Activated T-cell treated with anti-CD3 and anti-CD28 coated beads, Interleukin-2, amount 50 U/mL, for 1 hour (primary cell): ENCODE measurements around the gene HDGFL2.
"Not testable (repeated sequence)": the region's sequence is repeated elsewhere in the genome, so short reads cannot be mapped to it uniquely, and the experiment has no call there.

ENCODE experiments used
- DNase-seq: peaks from one replicate; pipeline ENCODE4 v3.0.0-alpha.2; 2020

HDGFL2 gene

DNA sequence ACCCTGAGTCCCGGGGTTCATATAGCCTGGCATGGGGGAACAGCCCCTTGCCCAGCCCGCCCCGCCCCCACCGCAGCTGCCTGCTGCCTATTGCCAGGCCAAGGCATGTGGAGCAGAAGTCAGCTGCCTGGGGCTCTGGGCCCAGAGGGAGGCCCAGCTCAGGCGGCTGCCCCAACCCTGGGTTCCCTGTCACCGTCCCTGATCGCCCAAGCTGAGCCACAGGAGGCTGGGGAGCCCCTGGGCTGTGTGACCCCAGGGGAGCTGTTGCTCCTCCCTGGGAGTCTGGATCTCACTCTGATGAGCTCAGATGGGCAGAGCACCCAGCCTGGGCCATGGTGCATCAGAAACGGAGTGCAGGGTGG is 44.8 kb downstream of the HDGFL2 start:
- DNase-seq = no peak

DNA sequence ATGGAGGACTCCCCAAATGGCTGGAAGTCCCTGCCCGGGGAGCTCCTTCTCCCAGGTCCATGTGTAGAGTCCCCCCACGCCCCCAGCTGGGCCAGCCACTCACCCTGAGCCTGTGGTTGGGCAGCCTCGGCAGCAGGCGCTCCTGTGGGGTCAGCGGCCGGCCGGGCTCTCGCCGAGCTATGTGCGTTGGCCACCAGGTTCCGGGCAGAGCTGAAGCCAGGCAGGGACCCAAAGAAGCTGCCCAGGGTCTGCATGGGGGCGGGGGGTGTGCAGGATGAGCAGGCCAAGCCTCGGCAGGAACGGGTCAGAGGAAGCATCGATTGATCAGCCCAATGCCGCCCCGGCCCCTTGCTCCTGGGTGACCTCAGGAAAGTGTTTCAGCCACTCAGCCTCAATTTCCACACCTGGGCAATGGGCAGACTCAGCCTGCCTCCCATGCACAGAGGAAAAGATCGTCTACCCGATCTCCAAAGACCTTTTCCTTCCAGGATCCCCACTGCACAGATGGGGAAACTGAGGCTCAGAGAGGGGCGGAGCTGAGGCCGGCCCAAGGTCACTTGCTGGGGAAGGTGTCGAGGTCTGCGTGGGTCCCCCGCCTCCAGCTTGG is 45.5 kb downstream of the HDGFL2 start:
- DNase-seq = no peak

DNA sequence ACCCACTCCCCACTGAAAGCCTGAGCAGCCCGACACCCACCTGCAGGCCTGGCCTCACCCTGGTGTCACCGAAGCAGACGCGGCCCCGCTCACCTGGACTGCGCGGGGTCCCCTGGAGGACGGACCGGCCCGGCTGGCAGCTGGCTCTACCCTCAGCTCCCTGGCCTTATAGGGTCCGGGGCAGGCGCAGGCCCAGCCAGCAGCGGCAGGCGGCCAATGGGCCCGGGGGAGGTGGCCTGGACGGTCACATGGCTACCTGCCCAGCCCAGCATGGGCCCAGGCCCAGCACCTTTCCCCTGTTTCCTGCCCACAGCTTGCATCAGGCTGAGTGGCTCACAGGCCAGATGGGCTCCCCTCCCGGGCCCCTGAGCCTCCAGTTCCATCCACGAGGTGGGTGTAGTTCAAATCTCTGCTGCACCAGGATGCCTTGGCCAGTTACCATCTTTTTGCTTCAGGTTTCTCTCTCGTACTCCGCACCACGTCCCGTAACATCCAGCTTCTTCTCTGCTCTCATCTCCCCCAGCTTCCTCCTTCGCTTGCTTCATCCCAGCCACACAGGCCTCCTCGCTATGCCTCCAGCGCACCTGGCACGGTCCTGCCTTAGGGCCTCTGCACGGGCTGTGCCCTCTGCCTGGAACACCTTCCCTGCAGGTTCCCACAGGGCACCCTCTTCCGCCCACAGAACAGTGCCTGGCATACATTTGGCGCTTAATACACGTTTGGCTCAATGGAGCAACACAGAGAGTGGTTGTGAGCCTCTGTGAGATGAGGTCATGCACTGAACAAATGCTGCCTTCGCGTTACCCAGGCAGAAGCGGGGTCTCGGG is 46.5 kb downstream of the HDGFL2 start, which contains the start of gene PLIN4:
TSS of gene PLIN4 (minus strand) at position 142 of the 827 bp plus-strand sequence. CDS start 214 bp downstream, outside the sequence.
- DNase-seq = no peak

DNA sequence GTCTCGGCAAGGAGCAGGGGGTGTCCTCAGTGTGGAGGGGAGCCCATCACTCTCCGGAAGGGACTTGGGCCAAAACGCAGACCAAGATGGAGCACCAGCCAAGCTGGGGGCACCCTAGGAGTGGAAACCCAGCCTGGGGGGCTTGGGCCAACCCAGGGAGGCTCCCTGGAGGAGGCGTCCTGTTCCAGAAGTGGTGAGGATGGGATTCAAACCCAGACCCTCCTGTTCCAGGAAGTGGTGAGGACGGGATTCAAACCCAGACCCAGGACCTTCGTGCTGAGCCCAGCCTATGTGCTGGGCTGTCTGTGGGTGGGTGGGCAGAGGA is 47.0 kb downstream of the HDGFL2 start:
- DNase-seq = no peak

DNA sequence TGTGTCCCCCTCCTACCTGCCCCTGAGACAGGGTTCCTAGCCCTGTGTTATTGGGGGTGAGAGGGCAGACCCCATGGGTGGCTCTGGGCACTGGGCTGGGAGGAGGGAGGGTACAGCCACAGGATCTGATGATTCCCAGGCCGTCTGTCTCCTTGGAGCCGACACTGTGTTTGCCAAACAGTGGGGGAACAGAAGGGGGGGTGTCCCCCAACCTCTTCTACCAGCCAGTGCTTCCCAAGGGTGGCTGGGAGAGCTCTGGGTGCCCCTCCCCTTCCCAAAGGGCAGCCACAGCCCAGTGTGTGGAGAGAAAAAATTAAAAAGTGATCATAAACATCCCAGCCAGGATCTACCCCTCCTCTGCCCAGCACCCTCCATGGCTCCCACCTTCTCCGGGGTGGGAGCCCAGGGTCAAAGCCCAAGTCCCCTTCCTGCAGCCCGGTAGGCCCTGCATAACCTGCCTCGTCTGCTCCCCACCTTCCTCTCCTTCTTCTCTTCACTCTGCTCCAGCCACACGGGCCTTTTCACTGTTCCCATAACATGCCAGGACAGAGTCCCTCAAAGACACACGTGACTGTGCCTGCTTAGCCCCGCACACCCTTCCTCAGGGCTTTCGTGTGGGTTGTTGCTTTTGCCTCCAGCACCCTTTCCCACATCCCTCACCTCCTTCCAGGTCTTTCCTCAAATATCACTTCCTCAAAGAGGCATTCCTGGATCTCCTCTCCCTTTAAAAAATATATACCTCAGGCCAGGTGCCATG is 47.6 kb downstream of the HDGFL2 start:
- DNase-seq = no peak

DNA sequence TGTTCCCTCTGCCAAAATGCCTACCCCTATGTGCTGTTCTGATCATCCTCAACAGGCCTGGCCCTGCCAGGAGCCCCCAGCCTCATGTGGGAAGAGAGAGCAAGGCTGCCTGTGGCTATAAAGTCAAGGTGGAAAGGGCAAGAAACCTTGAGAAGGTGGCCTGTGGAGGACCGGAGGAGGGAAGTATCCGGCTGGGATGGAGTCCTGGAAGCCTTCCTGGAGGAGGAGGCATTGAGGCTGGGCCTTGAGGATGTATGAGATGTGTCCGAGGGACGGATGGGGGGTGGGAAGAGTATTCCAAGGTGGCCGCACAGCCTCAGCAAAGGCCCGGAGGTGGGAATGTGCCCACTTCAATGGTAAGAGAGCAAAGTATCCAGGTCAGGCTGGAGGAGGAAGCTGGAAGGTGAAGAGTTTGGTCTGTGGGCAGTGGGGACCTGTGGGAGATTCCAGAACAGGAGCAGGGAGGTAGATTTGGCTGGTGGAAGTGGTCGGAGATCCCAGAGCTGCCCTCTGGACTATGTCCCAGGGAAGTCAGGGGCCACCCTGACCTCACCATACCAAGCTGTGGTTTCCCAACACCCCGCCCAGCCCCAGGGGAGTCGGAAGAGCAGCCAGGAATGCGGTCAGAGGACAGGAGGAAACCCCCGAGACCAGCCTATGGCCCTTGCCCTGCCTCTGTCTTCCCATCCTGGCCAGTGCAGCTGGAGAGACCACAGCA is 49.2 kb downstream of the HDGFL2 start:
- no peak for DNase-seq

DNA sequence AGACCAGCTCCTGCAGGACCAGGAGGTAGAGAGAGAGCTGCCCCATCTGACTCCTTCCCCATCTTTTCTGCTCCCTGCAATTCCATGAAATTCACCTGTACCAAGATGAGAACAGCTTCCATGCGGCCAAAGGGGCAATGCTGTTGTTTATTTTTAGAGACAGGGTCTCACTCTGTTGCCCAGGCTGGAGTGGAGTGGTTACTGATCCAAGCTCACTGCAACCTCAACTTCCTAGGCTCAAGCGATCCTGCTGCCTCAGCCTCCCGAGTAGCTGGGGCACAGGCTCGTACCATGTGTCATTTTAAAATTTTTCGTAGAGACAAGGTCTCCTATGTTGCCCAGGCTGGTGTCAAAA is 49.8 kb downstream of the HDGFL2 start:
- no peak for DNase-seq

DNA sequence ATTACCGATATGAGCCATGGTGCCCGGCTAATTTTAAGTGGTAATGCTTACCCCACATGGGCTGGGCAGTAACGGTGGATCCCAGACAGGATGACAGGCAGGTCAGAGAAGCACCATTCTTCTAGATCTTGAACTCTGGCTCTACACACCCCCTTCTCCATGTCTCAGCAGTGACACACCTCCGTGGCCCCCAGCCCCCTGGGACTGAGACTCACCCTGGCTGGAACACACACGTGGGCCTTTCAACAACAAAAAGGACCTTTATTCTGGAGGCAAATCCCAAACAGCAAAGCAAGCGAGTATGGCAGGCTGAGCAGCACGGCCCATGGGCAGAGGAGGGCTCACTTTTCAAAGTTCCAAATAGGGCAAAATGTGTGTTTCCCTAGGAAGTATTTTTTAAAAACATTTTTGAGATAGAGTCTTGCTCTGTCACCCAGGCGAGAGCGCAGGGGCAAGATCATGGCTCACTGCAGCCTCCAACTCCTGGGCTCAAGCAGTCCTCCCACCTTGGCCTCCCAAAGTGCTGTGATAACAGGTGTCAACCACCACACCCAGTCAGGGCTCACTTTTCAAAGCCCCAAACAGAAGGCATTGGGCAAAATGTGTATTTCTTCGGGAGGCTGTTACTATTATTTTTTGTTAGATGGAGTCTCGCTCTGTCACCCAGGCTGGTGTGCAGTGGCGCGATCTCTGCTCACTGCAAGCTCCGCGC is 50.4 kb downstream of the HDGFL2 start:
- no peak for DNase-seq

DNA sequence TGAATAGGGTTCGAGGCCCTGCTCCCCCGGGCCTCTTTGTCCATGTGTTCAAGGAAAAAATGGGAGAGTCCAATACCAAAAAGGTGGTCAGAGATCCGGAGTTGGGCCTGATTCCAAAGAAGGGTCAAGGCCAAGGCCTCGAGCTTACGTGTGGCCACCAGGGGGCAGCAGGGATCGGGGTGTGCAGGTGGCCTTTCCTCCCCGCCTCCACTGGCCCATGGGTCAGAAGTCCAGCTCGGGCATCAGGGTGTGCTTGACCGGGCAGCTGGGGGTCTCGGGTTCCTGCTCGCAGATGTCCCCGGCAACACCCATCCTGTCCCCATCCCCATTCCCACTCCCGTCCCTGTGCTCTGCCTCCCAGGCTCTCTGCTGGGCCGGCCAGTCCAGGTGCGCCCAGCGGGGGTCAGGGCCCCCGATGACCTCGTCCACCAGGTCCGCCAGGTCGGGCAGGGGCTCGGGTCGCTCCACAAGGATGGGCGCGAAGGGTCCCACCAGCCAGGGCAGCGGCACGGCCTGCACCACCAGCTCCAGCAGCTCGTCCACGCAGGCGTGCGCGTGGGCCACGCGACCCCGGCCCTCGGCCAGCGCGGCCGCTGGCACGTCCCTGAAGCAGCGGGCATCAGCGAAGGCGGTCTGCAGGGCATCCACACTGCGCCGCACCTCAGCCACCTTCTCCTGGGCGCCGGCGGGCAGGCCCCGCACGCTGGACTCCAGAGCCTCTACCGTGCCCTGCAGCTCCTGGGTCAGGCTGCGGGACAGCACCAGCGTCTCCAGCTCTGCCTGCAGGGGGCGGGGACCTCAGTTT is 51.4 kb downstream of the HDGFL2 start:
- peak; percentile 23 for DNase-seq

DNA sequence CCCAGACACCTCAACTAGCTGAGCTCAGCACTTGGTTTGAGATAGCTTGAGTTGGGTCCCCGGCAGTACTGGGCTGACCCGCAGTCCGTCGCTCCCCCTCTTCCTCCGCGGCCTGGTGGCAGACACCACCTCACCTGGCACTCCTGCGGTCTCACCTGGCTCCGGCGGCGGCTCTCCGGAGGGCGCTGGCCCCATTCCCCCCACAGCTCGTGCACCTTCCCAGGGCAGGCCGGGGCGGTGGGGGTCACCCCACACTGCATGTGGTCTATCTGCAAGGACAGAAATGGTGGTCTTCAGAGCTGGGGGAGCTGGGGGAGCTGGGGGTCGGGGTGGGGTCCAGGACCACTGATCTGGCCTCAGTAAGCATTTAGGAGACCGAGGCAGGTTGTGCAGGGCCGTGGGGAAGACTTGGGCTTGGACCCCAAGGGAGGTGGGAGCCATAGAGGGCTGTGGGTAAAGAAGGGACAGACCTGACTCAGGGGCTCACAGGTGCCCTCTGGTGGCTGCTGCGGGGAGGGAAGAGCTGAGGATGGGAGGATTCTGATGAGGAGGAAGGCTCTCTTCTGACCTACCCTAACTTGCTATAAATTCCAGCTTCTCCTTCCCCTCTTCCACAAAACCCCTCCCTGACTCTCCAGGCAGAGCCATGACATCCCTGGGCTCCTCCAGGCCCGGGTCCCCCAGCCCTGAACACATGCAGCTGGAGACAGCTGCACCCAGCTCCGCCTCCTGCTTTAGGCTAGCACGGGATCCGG is 52.9 kb downstream of the HDGFL2 start:
- DNase-seq = peak; percentile 68

DNA sequence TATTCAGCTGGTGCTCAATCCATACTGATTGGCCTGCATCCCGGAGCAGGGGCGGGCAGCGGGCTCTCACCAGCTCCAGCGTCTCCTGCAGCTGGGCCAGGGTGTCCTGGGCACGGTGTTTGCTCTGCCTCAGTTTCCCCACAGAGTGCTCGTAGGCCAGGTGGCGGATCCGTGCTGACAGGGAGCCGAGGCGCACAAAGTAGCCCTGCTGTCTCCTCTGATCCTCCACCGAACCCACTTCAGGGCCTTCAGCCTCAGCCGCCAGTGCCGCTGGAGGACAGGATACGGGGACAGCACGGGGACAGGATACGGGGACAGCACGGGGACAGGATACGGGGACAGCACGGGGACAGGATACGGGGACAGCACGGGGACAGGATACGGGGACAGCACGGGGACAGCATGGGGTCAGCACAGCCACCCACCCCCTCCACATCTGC is 53.5 kb downstream of the HDGFL2 start:
- no peak for DNase-seq

DNA sequence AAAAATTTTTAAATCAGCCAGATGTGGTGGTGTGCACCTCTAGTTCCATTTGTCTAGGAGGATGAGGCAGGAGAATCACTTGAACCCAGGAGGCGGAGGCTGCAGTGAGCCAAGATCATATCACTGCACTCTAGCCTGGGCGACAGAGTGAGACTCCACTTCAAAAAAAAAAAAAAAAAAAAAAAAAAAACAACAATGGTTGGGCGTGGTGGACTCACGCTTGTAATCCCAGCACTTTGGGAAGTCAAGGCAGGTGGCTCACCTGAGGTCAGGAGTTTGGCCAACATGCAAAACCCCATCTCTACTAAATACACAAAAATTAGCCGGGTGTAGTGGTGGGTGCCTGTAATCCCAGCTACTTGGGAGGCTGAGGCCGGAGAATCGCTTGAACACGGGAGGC is 55.3 kb downstream of the HDGFL2 start:
- DNase-seq = not testable (repeated sequence)

DNA sequence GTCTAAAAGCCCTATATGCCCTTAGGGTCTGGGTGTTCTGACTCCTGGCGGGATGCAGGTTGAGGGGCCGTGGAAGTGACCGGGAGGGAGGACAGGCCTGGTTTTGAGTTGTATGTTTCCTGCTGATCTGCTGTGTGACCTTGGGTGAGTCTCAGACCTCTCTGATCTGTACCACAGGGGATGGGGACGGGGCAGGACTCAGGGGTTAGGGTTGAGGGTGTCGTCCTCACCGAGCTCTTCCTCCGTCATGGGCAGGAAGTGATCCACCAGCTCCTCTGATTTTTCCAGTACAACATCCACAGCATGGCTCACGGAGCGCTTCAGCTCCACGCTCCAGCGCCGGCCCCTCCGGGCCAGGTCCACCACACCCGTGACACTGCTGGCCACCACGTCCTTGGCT is 56.7 kb downstream of the HDGFL2 start:
- no peak for DNase-seq

DNA sequence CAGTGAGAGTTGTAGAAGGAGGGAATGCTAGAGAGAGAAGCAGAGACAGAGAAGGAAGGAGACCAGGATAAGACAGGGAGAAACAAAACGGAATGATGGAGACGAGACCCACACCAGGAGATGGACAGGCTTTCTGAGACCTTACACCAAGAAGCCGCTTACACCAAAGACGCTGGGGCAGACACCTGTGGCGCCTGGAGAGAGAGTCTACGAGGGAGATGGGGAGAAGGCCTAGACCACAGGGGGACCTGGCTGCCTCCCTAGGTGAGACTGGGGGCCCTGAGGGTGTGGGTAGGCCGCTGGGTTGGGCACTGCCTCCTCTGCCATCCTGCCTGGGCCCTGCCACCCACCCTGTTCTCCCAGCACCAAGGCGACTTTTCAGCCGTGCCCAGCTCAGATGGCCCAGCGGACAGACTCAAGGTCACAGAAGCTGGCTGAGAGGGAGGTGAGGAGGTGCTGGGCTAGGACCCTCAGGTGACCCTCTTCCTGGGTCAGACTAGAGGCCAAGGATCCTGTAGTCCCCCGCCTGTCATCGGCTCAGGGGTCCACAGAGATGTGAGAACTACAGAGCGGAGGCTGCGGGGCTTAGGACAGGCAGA is 57.9 kb downstream of the HDGFL2 start:
- DNase-seq = no peak

DNA sequence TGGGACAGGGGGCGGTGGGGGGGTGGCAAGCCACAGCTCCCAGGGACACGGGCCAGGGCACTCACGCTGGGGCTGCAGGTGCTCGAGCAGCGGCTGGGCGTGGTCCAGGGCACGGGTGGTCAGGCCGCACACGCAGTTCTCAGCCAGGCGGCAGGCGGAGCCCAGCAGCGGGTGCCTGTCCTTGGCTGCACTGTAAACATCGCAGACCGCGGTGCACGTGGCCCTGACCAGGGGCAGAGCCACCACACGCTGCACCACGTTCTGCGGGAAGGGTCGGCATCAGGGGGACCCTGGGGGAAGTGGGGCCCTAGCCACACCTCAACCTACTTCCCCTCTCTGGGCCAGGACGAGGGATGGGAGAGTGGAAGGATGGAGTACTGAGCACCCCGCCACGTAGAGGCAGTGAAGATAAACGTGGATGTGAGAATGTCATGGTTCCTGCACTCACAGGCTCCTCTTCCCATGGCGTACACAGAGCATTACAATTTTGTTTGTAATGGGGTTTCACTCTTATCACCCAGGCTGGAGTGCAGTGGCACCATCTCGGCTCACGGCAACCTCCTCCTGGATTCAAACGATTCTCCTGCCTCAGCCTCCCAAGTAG is 59.6 kb downstream of the HDGFL2 start:
- DNase-seq = no peak

DNA sequence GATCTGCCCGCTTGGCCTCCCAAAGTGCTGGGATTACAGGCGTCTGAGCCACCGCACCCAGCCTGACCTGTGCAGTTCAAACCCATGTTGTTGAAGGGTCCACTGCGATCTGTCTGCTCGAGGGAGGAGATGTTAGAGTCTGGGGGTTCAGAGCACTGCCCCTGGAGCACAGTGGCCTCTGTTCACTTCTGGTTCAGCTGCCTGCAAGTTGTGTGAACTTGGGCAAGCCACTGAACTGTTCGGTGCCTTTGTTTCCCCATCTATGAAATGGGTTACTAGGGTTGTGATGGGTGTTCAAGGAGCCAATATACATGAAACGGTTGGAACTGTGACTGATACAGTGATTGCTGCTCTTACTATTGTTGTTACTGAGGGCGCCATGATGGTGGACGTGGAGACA is 61.2 kb downstream of the HDGFL2 start:
- no peak for DNase-seq

DNA sequence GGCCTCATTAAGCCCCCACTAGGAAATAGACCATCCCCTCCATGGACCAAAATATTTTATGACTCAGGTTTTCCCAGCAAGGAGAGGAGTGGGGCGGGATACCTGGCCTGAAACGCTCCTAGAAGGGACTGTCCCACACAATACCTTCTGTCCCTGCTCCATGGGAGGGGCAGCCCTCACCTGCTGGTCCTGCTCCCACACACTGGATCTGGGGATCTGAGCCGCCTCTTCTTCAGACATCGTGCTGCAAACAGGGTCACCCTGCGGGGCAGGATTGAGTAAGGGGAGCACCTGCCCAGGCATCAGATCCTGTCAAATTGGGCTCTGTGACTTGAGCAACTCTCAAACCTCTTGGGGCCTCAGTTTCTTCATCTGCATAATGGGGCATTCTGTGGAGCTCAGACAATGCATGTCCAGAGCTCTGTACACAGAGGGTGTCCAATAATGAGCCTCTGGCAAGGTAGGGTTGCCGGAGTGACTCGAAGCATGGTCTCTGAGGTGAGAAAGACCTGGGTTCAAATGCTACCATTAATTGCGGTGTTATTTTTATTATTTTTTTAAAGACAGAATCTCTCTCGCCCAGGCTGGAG is 61.8 kb downstream of the HDGFL2 start:
- DNase-seq = no peak

DNA sequence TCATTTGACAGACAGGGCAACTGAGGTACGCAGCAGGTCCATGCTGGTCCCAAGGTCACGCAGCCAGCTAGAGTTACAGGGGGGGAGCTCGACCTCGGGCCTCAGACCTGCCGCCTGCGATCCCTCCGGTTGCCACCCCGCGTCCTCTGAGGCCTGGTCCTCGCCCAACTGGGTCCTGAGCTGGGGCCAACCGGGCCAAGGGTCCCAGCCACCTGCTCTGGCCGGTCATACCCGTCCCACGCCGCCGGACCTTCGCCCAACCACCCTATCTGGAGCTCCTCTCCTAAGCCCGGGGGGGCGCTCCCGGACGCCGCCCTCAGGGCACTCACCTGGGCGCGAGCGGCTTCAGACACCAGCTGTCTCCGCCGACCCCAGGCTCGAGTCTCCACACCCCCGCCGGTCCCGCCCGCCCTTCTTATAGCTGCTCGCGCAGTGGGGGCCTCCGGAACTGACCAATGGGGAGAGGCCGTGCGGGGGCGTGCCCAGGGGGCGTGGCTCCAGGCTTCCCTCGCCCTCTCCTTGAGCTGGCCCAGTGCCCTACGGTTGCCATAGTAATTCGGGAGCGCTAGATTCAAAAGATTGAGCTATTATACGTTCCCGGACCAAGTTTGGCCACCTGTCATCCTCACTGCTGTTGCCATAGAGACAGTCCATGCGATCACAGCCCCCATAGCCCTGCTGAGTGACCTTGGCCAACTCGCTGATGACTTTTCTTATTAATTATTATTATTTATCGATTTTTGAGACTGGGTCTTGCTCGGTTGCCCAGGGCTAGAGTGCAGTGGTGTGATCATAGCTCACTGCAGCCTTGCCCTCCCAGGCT is 63.0 kb downstream of the HDGFL2 start, which contains the start of gene PLIN5:
TSS of gene PLIN5 (minus strand) at position 389 of the 823 bp plus-strand sequence. CDS start 1,150 bp downstream, outside the sequence.
- DNase-seq = peak; percentile 54

DNA sequence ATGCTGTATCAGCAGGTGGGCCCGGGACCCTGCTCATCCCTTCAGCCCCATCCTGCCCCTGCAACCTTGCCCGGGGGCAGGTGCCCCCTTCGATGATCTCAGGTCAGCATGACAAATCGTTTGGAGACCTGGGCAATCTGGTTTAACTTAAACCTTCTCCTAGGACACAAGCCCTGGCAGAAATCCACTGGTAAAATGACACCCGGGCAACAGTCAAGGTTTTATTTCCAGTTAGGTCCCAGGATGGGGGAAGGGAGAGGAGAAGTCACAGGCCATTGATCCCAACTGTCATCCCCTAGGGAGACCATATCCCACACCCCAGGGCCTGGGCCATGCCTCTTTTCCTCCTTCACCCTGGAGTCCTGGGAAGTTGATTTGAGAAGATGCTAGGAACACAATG is 64.7 kb downstream of the HDGFL2 start:
- no peak for DNase-seq
